T-helper 1 cell treated with Interleukin-12 subunit alpha and Interleukin-12 subunit beta and Interleukin-4 antibody, amounts not matched to agents 30 ng/mL and 1 ng/mL, for 36 hours (primary cell): ENCODE results near the gene FMN1. TPM values are rescaled to one million over a fixed set of nuclear protein-coding genes. Genes with fewer than 3 reads are reported as not detected.

Source experiments
- intact Hi-C: fragments of 100-400 bp; cut with micrococcal nuclease; formaldehyde crosslinking; loops from one replicate; pipeline ENCODE4 v1.15.1; 2024
- total RNA-seq: library from RNA; stranded (reverse); gene quantifications from 2 replicates; pipeline ENCODE4 v1.2.3, GENCODE V29; 2022

FMN1 gene
- total RNA-seq, 1 donor from 2014 or later: 0.05 TPM

GRCh38 chr15:33201491-33202231 is 7.1 kb upstream of the FMN1 start:
- intact Hi-C loops: loop anchor here (1.0 to 5.0 kb wide), 4 partner anchors 7 to 1381 kb away; partner anchors contain the start of genes FMN1 and GOLGA8B

- intact Hi-C loops: loop anchor here (5.0 kb wide), 1 partner anchor 1381 kb away; the partner anchor contains the start of gene GOLGA8B
These were observed 6.4 kb upstream of the FMN1 start for GRCh38 chr15:33200903-33201302.

GRCh38 chr15:33200444-33200843 is 5.9 kb upstream of the FMN1 start:
- intact Hi-C loops: loop anchor here (5.0 kb wide), 1 partner anchor 1382 kb away; the partner anchor contains the start of gene GOLGA8B

- intact Hi-C loops: no loop called here
These were observed 4.0 kb upstream of the FMN1 start for GRCh38 chr15:33198541-33198940.

- intact Hi-C loops: no loop called here
These were observed 3.1 kb upstream of the FMN1 start for GRCh38 chr15:33197636-33198035.

GRCh38 chr15:33194237-33194636 is 277 bp downstream of the FMN1 start:
- intact Hi-C loops: loop anchor here (1.0 to 2.0 kb wide), 2 partner anchors 8 to 845 kb away; partner anchors contain the start of gene AVEN

- intact Hi-C loops: no loop called here
These were observed 2.9 kb downstream of the FMN1 start for GRCh38 chr15:33191591-33191990.

GRCh38 chr15:33190539-33190938 is 4.0 kb downstream of the FMN1 start:
- intact Hi-C loops: no loop called here

GRCh38 chr15:33188641-33189257 is 5.8 kb downstream of the FMN1 start:
- intact Hi-C loops: no loop called here

GRCh38 chr15:33188159-33188558 is 6.4 kb downstream of the FMN1 start:
- intact Hi-C loops: no loop called here

GRCh38 chr15:33183334-33183733 is 11.2 kb downstream of the FMN1 start:
- intact Hi-C loops: no loop called here

- intact Hi-C loops: no loop called here
These were observed 11.6 kb downstream of the FMN1 start for GRCh38 chr15:33182926-33183325.

- intact Hi-C loops: no loop called here
These were observed 12.1 kb downstream of the FMN1 start for GRCh38 chr15:33182278-33182905.

GRCh38 chr15:33179874-33180273 is 14.6 kb downstream of the FMN1 start:
- intact Hi-C loops: no loop called here

- intact Hi-C loops: no loop called here
These were observed 23.3 kb downstream of the FMN1 start for GRCh38 chr15:33171202-33171601.

GRCh38 chr15:33169625-33170024 is 24.9 kb downstream of the FMN1 start:
- intact Hi-C loops: no loop called here

- intact Hi-C loops: no loop called here
These were observed 26.1 kb downstream of the FMN1 start for GRCh38 chr15:33168444-33168843.

- intact Hi-C loops: no loop called here
These were observed 30.7 kb downstream of the FMN1 start for GRCh38 chr15:33163816-33164215.

- intact Hi-C loops: no loop called here
These were observed 33.3 kb downstream of the FMN1 start for GRCh38 chr15:33161209-33161608.

GRCh38 chr15:33160581-33161165 is 33.8 kb downstream of the FMN1 start:
- intact Hi-C loops: no loop called here

GRCh38 chr15:33159726-33160453 is 34.6 kb downstream of the FMN1 start:
- intact Hi-C loops: no loop called here
